Measurements from ENCODE around the gene CTBP1. TPM values are rescaled to one million over a fixed set of nuclear protein-coding genes. Genes with fewer than 3 reads are reported as not detected.

Gene CTBP1
- total and polyA plus RNA-seq, 2 of the 8 experiments (the other 6 are each of a cell fraction or from before 2014, with no cell fraction given): 128 to 185 TPM

DNA sequence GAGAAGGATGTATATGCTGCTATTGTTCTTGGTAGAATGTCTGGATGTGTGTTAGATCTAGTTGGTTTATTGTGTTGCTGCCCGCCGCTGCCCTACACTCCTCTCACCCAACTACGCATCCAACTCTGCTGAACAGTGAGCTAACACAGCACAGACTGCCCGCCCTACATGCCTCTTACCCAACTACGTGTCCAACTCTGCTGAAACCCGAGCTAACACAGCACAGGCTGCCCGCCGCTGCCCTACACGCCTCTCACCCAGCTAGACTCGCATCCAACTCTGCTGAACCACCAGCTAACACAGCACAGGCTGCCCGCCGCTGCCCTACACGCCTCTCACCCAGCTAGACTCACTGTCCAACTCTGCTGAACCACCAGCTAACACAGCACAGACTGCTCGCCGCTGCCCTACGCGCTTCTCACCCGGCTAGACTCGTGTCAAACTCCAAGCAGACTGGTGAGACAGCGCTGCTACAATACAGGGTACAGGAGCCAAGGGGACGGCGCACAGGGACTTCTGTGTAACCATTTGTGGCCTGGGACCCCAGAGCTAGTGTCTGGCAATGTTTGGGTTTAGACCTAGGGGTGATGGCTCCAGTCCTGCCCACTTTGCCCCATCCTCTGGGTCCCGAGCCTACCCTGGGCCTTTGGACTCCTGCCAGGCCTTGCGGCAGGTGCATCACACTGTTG, 11.6 kb upstream of the CTBP1 start (continued):
- TF ChIP-seq FOSL1 (IDR thresholded peaks at IDR 0.05; ENCODE audit: insufficient read depth, low read depth, low read length): no peak
- TF ChIP-seq CHD2 (IDR thresholded peaks at IDR 0.05; ENCODE audit: low read length): no peak
- TF ChIP-seq POLR2A (IDR thresholded peaks at IDR 0.05; ENCODE audit: control extremely low read depth in 1 of 2, low read depth in 2 of 2, low read length in 2 of 2): no peak
